NT2/D1 (cell line): ENCODE data around the gene PCYOX1L.

Source experiments
- DNase-seq: peaks from one replicate; pipeline ENCODE4 v3.0.0-alpha.2; 2011; ENCODE audit warnings: low read depth, low spot score
- H3K27me3 ChIP-seq: 2 replicates; pipeline ENCODE4 v1.6.0; 2011; ENCODE audit warnings: mild to moderate bottlenecking; ENCODE audit not compliant: insufficient read length, insufficient read depth
- H3K36me3 ChIP-seq: 2 replicates; pipeline ENCODE4 v1.6.1; 2011; ENCODE audit warnings: mild to moderate bottlenecking, low read length, mixed read lengths; ENCODE audit not compliant: insufficient read depth, insufficient read length
- H3K4me1 ChIP-seq: 2 replicates; pipeline ENCODE4 v1.5.1; 2011; ENCODE audit not compliant: insufficient read depth, insufficient read length
- H3K4me3 ChIP-seq: 2 replicates; pipeline ENCODE4 v1.5.1; 2011; ENCODE audit warnings: low read depth; ENCODE audit not compliant: insufficient read length
- H3K9ac ChIP-seq: 2 replicates; pipeline ENCODE4 v1.6.0; 2011; ENCODE audit warnings: low read depth; ENCODE audit not compliant: insufficient read length
- H3K9me3 ChIP-seq: 2 replicates; pipeline ENCODE4 v1.5.1; 2011; ENCODE audit warnings: mild to moderate bottlenecking, low read length; ENCODE audit not compliant: insufficient read depth
- SUZ12 ChIP-seq: IDR thresholded peaks from 2 replicates; pipeline ENCODE4 v1.6.1; 2011; ENCODE audit not compliant: insufficient read length, insufficient read depth; ENCODE audit errors: extremely low read depth
- YY1 ChIP-seq: IDR thresholded peaks from 2 replicates; pipeline ENCODE4 v1.6.1; 2011; ENCODE audit not compliant: insufficient read length, insufficient read depth
- ZNF274 ChIP-seq: IDR thresholded peaks from 2 replicates; pipeline ENCODE4 v1.6.1; 2011; ENCODE audit warnings: mild to moderate bottlenecking, low read depth, low read length

Gene PCYOX1L

GRCh38 chr5:149324641-149325040, 33.2 kb upstream of the PCYOX1L start:
- H3K4me1 ChIP-seq: no peaks in the 10 kb centered on the region
- DNase-seq: no peak
- TF ChIP-seq SUZ12 (no peak), YY1 (no peak), ZNF274 (no peak)
- H3K4me3 ChIP-seq: no peak overlapping the region
- H3K9ac ChIP-seq: no peak overlapping the region
- H3K27me3 ChIP-seq: no peaks in the 10 kb centered on the region
- H3K9me3 ChIP-seq: no peaks in the 10 kb centered on the region
- H3K36me3 ChIP-seq: peaks cover 6% of the 10 kb centered on the region

DNA sequence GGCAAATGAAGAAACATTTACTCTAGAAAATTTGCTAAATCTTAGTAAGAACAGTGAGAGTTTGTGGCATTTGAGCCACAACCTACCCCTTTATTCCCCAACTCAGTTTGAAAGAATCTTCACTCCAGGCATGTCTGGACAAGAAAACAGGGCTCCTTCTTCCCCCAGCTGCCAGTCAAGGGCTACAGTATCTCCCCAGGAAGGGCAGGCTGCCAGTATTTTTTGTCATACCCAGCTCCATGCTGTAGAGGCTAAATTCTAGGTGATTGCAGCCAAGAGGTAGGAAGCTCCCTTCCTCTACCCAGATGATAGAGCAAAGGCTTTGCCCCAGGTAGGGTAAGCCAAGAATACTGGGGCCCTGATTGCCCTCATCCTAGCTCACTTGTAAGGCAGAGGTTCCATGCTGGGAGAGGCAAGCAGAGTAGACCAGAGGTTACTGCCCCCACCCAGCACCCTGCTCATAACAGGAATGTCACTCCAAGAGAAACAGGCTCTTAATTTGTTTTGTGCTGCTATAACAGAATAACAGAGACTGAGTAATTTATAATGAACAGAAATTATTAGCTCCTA, 32.6 kb upstream of the PCYOX1L start:
- Histone ChIP-seq H3K4me1 (no peaks in the 10 kb centered on the region), H3K4me3 (no peak overlapping the region), H3K36me3 (no peaks in the 10 kb centered on the region), H3K9me3 (no peaks in the 10 kb centered on the region), H3K9ac (no peak overlapping the region), H3K27me3 (no peaks in the 10 kb centered on the region)
- DNase-seq: no peak
- TF ChIP-seq SUZ12 (no peak), YY1 (no peak), ZNF274 (no peak)

DNA sequence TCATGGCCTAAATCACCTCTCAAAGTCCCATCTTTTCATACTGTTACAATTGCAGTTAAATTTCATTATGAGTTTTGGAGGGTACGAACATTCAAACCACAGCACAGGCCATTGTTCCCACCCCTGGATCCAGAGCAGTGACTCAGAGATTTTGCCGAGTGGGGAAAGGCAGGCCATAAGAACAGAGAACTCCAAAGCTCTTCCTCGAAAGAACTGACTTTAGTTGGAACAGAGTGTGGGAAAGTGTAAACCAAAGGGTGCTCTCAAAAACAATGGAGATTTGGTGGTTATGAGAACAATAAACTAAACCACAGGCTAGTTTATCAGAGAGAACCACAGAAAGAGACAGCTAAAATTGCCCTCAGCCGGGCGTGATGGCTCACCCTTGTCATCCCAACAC, 32.0 kb upstream of the PCYOX1L start:
- H3K36me3 ChIP-seq: no peaks in the 10 kb centered on the region
- no peak overlapping the region for H3K4me3 ChIP-seq
- no peak for TF ChIP-seq ZNF274
- no peak for TF ChIP-seq YY1
- TF ChIP-seq SUZ12: no peak
- H3K27me3 ChIP-seq: no peaks in the 10 kb centered on the region
- H3K9me3 ChIP-seq: no peaks in the 10 kb centered on the region
- H3K4me1 ChIP-seq: no peaks in the 10 kb centered on the region
- no peak overlapping the region for H3K9ac ChIP-seq
- no peak for DNase-seq

DNA sequence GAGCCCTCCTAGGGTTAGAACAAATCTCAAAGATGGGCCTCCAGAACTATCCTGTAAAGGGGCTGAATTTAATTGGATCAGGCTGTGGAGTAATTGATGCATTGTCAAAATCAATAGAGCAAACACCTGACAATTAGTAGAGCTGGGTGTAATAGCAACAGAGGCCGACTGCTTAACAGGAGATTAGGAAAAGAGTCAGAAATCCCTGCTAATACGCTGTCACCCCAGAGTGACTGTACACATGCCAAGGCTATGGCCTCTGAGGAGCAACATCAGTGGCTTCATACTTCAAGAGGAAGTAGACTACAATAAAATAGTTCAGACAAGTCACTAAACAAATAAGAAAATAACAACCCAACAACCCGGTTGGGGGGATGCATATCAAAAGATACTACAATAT, 31.2 kb upstream of the PCYOX1L start:
- no peaks in the 10 kb centered on the region for H3K27me3 ChIP-seq

GRCh38 chr5:149328177-149328576, 29.7 kb upstream of the PCYOX1L start:
- Histone ChIP-seq H3K9me3 (no peaks in the 10 kb centered on the region), H3K9ac (no peak overlapping the region), H3K4me3 (no peak overlapping the region), H3K4me1 (no peaks in the 10 kb centered on the region), H3K36me3 (no peaks in the 10 kb centered on the region), H3K27me3 (no peaks in the 10 kb centered on the region)
- no peak for DNase-seq
- TF ChIP-seq ZNF274 (no peak), YY1 (no peak), SUZ12 (no peak)

More for the DNA sequence above, 31.2 kb upstream of the PCYOX1L start:
- Histone ChIP-seq H3K9ac (no peak overlapping the region), H3K36me3 (no peaks in the 10 kb centered on the region), H3K9me3 (no peaks in the 10 kb centered on the region), H3K4me3 (no peak overlapping the region), H3K4me1 (no peaks in the 10 kb centered on the region)
- DNase-seq: no peak
- no peak for TF ChIP-seq YY1

DNA sequence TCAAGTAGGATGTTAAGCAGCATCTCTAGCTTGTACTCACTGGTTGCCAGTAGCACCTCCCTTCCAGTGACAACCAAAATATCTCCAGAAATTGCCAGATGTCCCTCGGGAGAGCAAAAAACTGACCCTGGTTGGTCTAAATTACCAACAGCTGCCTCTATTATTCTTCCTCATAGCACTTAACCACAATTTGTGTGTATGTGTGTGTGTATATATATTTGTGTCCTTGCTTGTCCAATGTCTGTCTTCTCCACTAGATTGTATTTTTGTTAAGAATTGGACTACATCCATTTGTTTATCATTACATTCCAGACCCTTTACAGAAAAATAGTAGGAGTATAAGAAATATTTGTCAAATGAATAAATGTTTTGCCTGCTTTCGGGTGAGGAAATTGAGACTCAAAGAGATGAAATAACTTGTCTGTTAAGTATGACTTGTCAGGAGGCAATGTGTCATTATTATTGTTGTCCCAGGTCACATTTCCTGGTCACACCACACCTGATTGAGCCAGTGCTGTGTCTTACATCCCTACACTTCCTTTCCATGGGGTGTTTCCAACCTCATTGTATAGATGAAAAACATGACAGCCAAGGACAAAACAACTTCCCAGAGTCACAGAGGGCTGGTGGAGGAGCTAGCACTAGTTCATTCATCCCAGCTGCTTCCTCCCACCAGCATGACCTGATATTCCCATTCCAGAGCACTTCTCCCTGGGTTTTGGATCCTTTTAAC, 24.0 kb upstream of the PCYOX1L start:
- H3K4me1 ChIP-seq: no peaks in the 10 kb centered on the region
- H3K4me3 ChIP-seq: no peak overlapping the region
- no peaks in the 10 kb centered on the region for H3K36me3 ChIP-seq
- DNase-seq: no peak
- no peak overlapping the region for H3K9ac ChIP-seq
- TF ChIP-seq ZNF274 (no peak), YY1 (no peak), SUZ12 (no peak)
- no peaks in the 10 kb centered on the region for H3K27me3 ChIP-seq
- H3K9me3 ChIP-seq: no peaks in the 10 kb centered on the region

GRCh38 chr5:149337736-149338135, 20.1 kb upstream of the PCYOX1L start:
- no peak for DNase-seq
- no peak overlapping the region for H3K4me3 ChIP-seq
- TF ChIP-seq ZNF274 (no peak), YY1 (no peak), SUZ12 (no peak)
- no peaks in the 10 kb centered on the region for H3K4me1 ChIP-seq
- no peaks in the 10 kb centered on the region for H3K36me3 ChIP-seq
- no peaks in the 10 kb centered on the region for H3K9me3 ChIP-seq
- H3K9ac ChIP-seq: no peak overlapping the region
- no peaks in the 10 kb centered on the region for H3K27me3 ChIP-seq

GRCh38 chr5:149338364-149338763, 19.5 kb upstream of the PCYOX1L start:
- Histone ChIP-seq H3K27me3 (no peaks in the 10 kb centered on the region), H3K4me1 (no peaks in the 10 kb centered on the region), H3K9me3 (no peaks in the 10 kb centered on the region), H3K36me3 (no peaks in the 10 kb centered on the region), H3K9ac (no peak overlapping the region), H3K4me3 (no peak overlapping the region)
- TF ChIP-seq ZNF274 (no peak), SUZ12 (no peak), YY1 (no peak)
- no peak for DNase-seq
